Stomach (tissue), 9 donors: Measurements from ENCODE around the gene BSX. TPM values are rescaled to one million over a fixed set of nuclear protein-coding genes. Genes with fewer than 3 reads are reported as not detected.

Experiments used
- DNase-seq, 2 donors: peaks; one replicate each; pipeline versions ENCODE4 v3.0.0 to v3.0.0-alpha.2; 2013 to 2019
- H3K27ac ChIP-seq, 5 donors: fragments of 200-600 bp in 4 of 5; sonication (generic) in 4 of 5; one replicate each; pipeline ENCODE4 v1.5.1; 2013 to 2019; ENCODE audit warnings: mild to moderate bottlenecking in 1 of 5, moderate library complexity in 1 of 5
- H3K27me3 ChIP-seq, 3 donors: fragments of 200-600 bp; sonication (generic); one replicate each; pipeline ENCODE4 v1.5.1; 2017 to 2019; ENCODE audit warnings: mixed run types in 1 of 3
- H3K36me3 ChIP-seq, 4 donors: fragments of 200-600 bp; sonication (generic); 1 replicate in 3 of 4; 2 replicates in 1 of 4; pipeline ENCODE4 v1.5.1; 2016 to 2019
- H3K4me1 ChIP-seq, 4 donors: fragments of 200-600 bp; sonication (generic); one replicate each; pipeline ENCODE4 v1.5.1; 2016 to 2019
- H3K4me3 ChIP-seq, 4 donors: fragments of 200-600 bp; sonication (generic) in 3 of 4; one replicate each; pipeline ENCODE4 v1.5.1; 2016 to 2019; ENCODE audit warnings: mild to moderate bottlenecking in 1 of 4
- H3K9me3 ChIP-seq, 4 donors: fragments of 200-600 bp; sonication (generic); one replicate each; pipeline ENCODE4 v1.5.1; 2016 to 2019
- CTCF ChIP-seq, 7 experiments: fragments of 450-650 bp in 4 of 7; fragments of 200-600 bp in 3 of 7; sonication (generic) in 3 of 7; IDR thresholded peaks; one replicate each; pipeline ENCODE4 v1.5.1; 2016 to 2019; ENCODE audit warnings: antibody characterized with exemption in 7 of 7, control low read depth in 2 of 7, mild to moderate bottlenecking in 1 of 7
- EP300 ChIP-seq: sonication (generic); formaldehyde crosslinking; IDR thresholded peaks from one replicate; pipeline ENCODE4 v1.6.1; 2017; ENCODE audit warnings: antibody characterized with exemption
- POLR2A ChIP-seq, 4 donors: fragments of 450-650 bp; IDR thresholded peaks; one replicate each; pipeline ENCODE4 v1.6.1; 2016; ENCODE audit warnings: antibody characterized with exemption in 4 of 4, control low read depth in 2 of 4, mild to moderate bottlenecking in 1 of 4, moderate library complexity in 1 of 4
- POLR2AphosphoS5 ChIP-seq, 3 donors: sonication (generic); formaldehyde crosslinking; IDR thresholded peaks; one replicate each; pipeline ENCODE4 v1.6.1; 2016; ENCODE audit warnings: antibody characterized with exemption in 3 of 3
- WGBS, 5 donors: extraction: QIAGEN DNeasy Blood & Tissue Kit in 3 of 5; methylation state at CpG; one replicate each; pipeline versions ENCODE4 v1.1.5 to v1.1.7; 2013 to 2018; 5-methylcytosine and 5-hydroxymethylcytosine counted together
- intact Hi-C: fragments of 100-400 bp; cut with DNase I; formaldehyde crosslinking; loops from one replicate; pipeline ENCODE4 v1.15.1; 2023; ENCODE audit warnings: low total_unique reads
- polyA plus RNA-seq, 3 donors: library from polyadenylated mRNA; stranded (reverse); fragments of 200-250 nt; gene quantifications; one replicate each; pipeline ENCODE4 v1.2.3, GENCODE V29; 2013
- total RNA-seq, 5 donors: library from RNA; depleted of rRNA; stranded (reverse); fragments of >200 nt; gene quantifications; one replicate each; pipeline versions ENCODE4 v1.1.0 to v1.2.3, GENCODE V29; 2014 to 2016
- donor health status: healthy with polysubstance abuse.
- donor health status: Bipolar disorder and iron deficiency.
- donor health status: healthy.

The BSX gene
- total and polyA plus RNA-seq, 8 donors = not detected

- 73 to 82% (median 76%) methylated on average over 6 of the region's 6 CpGs for WGBS, 5 donors
- H3K27me3 ChIP-seq = no peaks in the 10 kb centered on the region
- intact Hi-C loops = no loop called here
Measured at GRCh38 chr11:122931510-122931909, 50.1 kb downstream of the BSX start.

More at GRCh38 chr11:122931510-122931909, 50.1 kb downstream of the BSX start:
- no peak for DNase-seq
- Histone ChIP-seq H3K27ac (no peak overlapping the region), H3K9me3 (no peaks in the 10 kb centered on the region), H3K4me3 (no peak overlapping the region), H3K4me1 (no peaks in the 10 kb centered on the region), H3K36me3 (no peaks in the 10 kb centered on the region)
- no peak for TF ChIP-seq CTCF (IDR thresholded peaks at IDR 0.05)
- no peak for TF ChIP-seq EP300
- TF ChIP-seq POLR2A (IDR thresholded peaks at IDR 0.05) = no peak
- no peak for TF ChIP-seq POLR2AphosphoS5 (IDR thresholded peaks at IDR 0.05)

Other genes starting within 250 kb of the BSX start
- 1 to 10 TPM in 1 of 5 donors, not detected in 4; 4.6 TPM for gene CRTAM, start 143.3 kb downstream of the BSX start, total RNA-seq
- gene CRTAM, start 143.3 kb downstream of the BSX start, polyA plus RNA-seq = under 1 TPM in 1 of 3 donors, not detected in 2; 0.08 TPM
- gene JHY, start 99.1 kb downstream of the BSX start, total RNA-seq = 10 to 100 TPM in 1 of 5 donors, 1 to 10 TPM in 2, under 1 TPM in 1, not detected in 1; 0.45 to 13.4 (median 2.2) TPM
- 1 to 10 TPM in 2 of 3 donors, under 1 TPM in 1; 0.73 to 1.8 (median 1.4) TPM for gene JHY, start 99.1 kb downstream of the BSX start, polyA plus RNA-seq
- 1,000 to 10,000 TPM in 1 of 5 donors, 100 to 1,000 TPM in 4; 380 to 1,244 (median 728) TPM for gene HSPA8, start 80.3 kb upstream of the BSX start, total RNA-seq
- gene HSPA8, start 80.3 kb upstream of the BSX start, polyA plus RNA-seq = 100 to 1,000 TPM; 187 to 666 (median 428) TPM
- 10 to 100 TPM; 37.8 to 81.2 (median 46.7) TPM for gene CLMP, start 213.4 kb upstream of the BSX start, total RNA-seq
- 10 to 100 TPM in 2 of 3 donors, 1 to 10 TPM in 1; 4.9 to 16.2 (median 13.5) TPM for gene CLMP, start 213.4 kb upstream of the BSX start, polyA plus RNA-seq